ENCODE results near the gene ABCA3.

DNA sequence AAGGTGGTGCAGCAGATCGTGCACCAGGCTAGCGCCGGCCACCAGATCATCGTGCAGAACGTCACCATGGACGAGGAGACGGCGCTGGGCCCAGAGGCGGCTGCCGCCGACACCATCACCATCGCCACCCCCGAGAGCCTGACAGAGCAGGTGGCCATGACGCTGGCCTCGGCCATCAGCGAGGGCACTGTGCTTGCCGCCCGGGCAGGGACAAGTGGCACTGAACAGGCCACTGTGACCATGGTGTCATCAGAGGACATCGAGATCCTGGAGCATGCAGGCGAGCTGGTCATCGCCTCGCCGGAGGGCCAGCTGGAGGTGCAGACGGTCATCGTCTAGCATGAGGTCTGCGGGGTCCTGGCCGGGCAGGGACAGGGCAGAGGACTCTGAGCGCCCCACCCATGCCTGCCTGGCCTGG, 105.3 kb downstream of the ABCA3 start:
- TF ChIP-seq EP300 (IDR thresholded peaks at IDR 0.05; ENCODE audit: borderline replicate concordance) = no peak
- no peak for TF ChIP-seq MAX (IDR thresholded peaks at IDR 0.05)
- TF ChIP-seq ZBTB7A (IDR thresholded peaks at IDR 0.05; ENCODE audit: low read depth) = no peak
- no peak for TF ChIP-seq EGR1 (IDR thresholded peaks at IDR 0.05)
- TF ChIP-seq REST (IDR thresholded peaks at IDR 0.05; ENCODE audit: low read depth) = no peak
- TF ChIP-seq YY1 (IDR thresholded peaks at IDR 0.05; ENCODE audit: low read depth) = no peak

Data from Ishikawa (cell line).